ENCODE results near the gene ADAMTS17.

Gene ADAMTS17

DNA sequence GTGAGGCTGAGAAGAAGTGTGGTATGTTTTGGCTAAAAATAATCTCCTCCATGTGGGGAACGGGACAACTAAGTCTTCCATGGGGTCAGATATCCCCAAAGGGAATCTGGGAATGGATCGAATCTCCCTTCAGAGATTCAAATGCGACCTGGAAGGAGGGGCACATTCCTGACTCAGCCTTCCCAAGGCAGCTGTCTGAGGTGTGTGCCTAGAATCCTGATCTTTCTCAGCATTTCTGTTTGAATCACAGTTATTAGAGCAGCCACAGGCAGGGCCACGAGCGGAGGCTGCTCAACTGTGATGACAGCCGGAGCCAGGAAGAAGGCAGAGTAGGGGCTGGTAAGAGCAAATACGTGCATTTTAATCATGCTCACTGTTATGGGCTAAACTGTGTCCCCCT is 135.1 kb downstream of the ADAMTS17 start:
- DNase-seq (ENCODE audit: extremely low spot score): no peak
- TF ChIP-seq, protein P1, sequence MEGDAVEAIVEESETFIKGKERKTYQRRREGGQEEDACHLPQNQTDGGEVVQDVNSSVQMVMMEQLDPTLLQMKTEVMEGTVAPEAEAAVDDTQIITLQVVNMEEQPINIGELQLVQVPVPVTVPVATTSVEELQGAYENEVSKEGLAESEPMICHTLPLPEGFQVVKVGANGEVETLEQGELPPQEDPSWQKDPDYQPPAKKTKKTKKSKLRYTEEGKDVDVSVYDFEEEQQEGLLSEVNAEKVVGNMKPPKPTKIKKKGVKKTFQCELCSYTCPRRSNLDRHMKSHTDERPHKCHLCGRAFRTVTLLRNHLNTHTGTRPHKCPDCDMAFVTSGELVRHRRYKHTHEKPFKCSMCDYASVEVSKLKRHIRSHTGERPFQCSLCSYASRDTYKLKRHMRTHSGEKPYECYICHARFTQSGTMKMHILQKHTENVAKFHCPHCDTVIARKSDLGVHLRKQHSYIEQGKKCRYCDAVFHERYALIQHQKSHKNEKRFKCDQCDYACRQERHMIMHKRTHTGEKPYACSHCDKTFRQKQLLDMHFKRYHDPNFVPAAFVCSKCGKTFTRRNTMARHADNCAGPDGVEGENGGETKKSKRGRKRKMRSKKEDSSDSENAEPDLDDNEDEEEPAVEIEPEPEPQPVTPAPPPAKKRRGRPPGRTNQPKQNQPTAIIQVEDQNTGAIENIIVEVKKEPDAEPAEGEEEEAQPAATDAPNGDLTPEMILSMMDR (IDR thresholded peaks at IDR 0.05; ENCODE audit: control extremely low read depth, extremely low read depth, low read depth, missing control alignments): no peak
- ChIA-PET CTCF (no interaction called here), POLR2A (no interaction called here)

GRCh38 chr15:100205549-100206295 is 136.1 kb downstream of the ADAMTS17 start:
- TF ChIP-seq, protein P1 (IDR thresholded peaks at IDR 0.05; ENCODE audit: control extremely low read depth, extremely low read depth, low read depth, missing control alignments): no peak
- no peak for DNase-seq (ENCODE audit: extremely low spot score)
- POLR2A ChIA-PET: no interaction called here
- CTCF ChIA-PET: no interaction called here

- ChIA-PET POLR2A (no interaction called here), CTCF (no interaction called here)
- no peak for DNase-seq (ENCODE audit: extremely low spot score)
- TF ChIP-seq, protein P1 (IDR thresholded peaks at IDR 0.05; ENCODE audit: control extremely low read depth, extremely low read depth, low read depth, missing control alignments): no peak
Measured at GRCh38 chr15:100204771-100205170, 137.0 kb downstream of the ADAMTS17 start.

DNA sequence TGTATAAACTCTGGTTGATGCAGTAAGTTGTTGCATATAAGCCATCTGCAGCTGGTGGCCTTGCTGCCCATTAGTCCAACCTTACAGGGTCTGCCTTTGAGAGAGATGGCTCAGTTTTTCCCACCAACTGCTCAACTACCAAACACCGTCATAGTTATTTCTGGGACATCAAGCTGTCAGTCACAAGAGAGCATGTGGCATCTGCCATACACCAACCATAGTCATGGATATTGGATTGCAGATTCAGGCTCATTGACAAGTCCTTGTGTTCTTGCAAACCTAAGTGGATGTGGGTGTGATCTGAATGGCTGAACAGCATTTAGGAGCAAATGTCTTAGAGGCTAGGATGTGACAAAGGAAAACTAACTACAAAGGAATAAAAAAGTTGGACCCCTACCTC is 137.6 kb downstream of the ADAMTS17 start:
- TF ChIP-seq, protein P1 (IDR thresholded peaks at IDR 0.05; ENCODE audit: control extremely low read depth, extremely low read depth, low read depth, missing control alignments): no peak
- ChIA-PET CTCF (no interaction called here), POLR2A (no interaction called here)
- no peak for DNase-seq (ENCODE audit: extremely low spot score)

- no peak for DNase-seq (ENCODE audit: extremely low spot score)
- ChIA-PET POLR2A (no interaction called here), CTCF (no interaction called here)
- TF ChIP-seq, protein P1 (IDR thresholded peaks at IDR 0.05; ENCODE audit: control extremely low read depth, extremely low read depth, low read depth, missing control alignments): no peak
Measured at GRCh38 chr15:100202309-100202960, 139.3 kb downstream of the ADAMTS17 start.

- CTCF ChIA-PET: no interaction called here
- TF ChIP-seq, protein P1 (IDR thresholded peaks at IDR 0.05; ENCODE audit: control extremely low read depth, extremely low read depth, low read depth, missing control alignments): no peak
- no peak for DNase-seq (ENCODE audit: extremely low spot score)
- POLR2A ChIA-PET: no interaction called here
Measured at GRCh38 chr15:100201376-100202280, 140.1 kb downstream of the ADAMTS17 start.

Measured in GM10248 (cell line).